Thymus (tissue), 11 donors: ENCODE results near the gene HMGXB3. TPM values are rescaled to one million over a fixed set of nuclear protein-coding genes. Genes with fewer than 3 reads are reported as not detected.

Experiments used
- DNase-seq, 9 donors: peaks; one replicate each; pipeline ENCODE4 v3.0.0-alpha.2; 2013; ENCODE audit warnings: low spot score in 9 of 9, low read depth in 6 of 9, missing footprints in 1 of 9
- H3K27ac ChIP-seq, 2 donors: one replicate each; pipeline ENCODE4 v1.5.1; 2013; ENCODE audit warnings: control low read depth in 1 of 2, low read depth in 1 of 2, low read length in 1 of 2, mild to moderate bottlenecking in 1 of 2, moderate library complexity in 1 of 2
- H3K27me3 ChIP-seq, 2 donors: one replicate each; pipeline ENCODE4 v1.5.1; 2013; ENCODE audit warnings: low read length in 1 of 2; ENCODE audit not compliant: control insufficient read depth in 2 of 2, insufficient read depth in 1 of 2
- H3K36me3 ChIP-seq, 2 donors: one replicate each; pipeline ENCODE4 v1.5.1; 2013; ENCODE audit warnings: low read length in 1 of 2, mild to moderate bottlenecking in 1 of 2, moderate library complexity in 1 of 2; ENCODE audit not compliant: control insufficient read depth in 2 of 2, insufficient read depth in 2 of 2
- H3K4me1 ChIP-seq, 2 donors: one replicate each; pipeline ENCODE4 v1.5.1; 2013; ENCODE audit warnings: low read length in 2 of 2; ENCODE audit not compliant: control insufficient read depth in 2 of 2, insufficient read depth in 2 of 2
- H3K4me3 ChIP-seq, 2 donors: one replicate each; pipeline ENCODE4 v1.5.1; 2013; ENCODE audit warnings: low read length in 2 of 2, control low read depth in 1 of 2, mild to moderate bottlenecking in 1 of 2
- H3K9me3 ChIP-seq, 2 donors: one replicate each; pipeline ENCODE4 v1.5.1; 2013; ENCODE audit warnings: low read length in 1 of 2, mild to moderate bottlenecking in 1 of 2; ENCODE audit not compliant: control insufficient read depth in 2 of 2, insufficient read depth in 1 of 2
- WGBS: extraction: QIAGEN DNeasy Blood & Tissue Kit; methylation state at CpG from one replicate; pipeline ENCODE4 v1.1.7; 2013; 5-methylcytosine and 5-hydroxymethylcytosine counted together
- polyA plus RNA-seq: library from polyadenylated mRNA; stranded (reverse); fragments of 200-250 nt; gene quantifications from one replicate; pipeline ENCODE4 v1.2.3, GENCODE V29; 2013
- total RNA-seq: library from RNA; stranded (reverse); fragments of 120-200 nt; gene quantifications from one replicate; pipeline ENCODE4 v1.2.4, GENCODE V29; 2013
- donor health status: healthy.

HMGXB3 gene
- total and polyA plus RNA-seq, 2 donors = 14.0 to 27.0 TPM

GRCh38 chr5:150073086-150073625 is 72.6 kb downstream of the HMGXB3 start:
- H3K27ac ChIP-seq = no peak overlapping the region
- no peaks in the 10 kb centered on the region for H3K4me1 ChIP-seq
- no peak overlapping the region for H3K4me3 ChIP-seq
- no peak for DNase-seq
- H3K36me3 ChIP-seq = no peaks in the 10 kb centered on the region
- H3K27me3 ChIP-seq = no peaks in the 10 kb centered on the region
- H3K9me3 ChIP-seq = peaks cover 0 to 5% of the 10 kb centered on the region in 2 donors
- 89% methylated on average over 5 of the region's 5 CpGs for WGBS

- DNase-seq = no peak
- whole genome bisulfite sequencing = 74% methylated on average over 3 of the region's 3 CpGs
- Histone ChIP-seq H3K27me3 (no peaks in the 10 kb centered on the region), H3K4me3 (no peak overlapping the region), H3K4me1 (no peaks in the 10 kb centered on the region), H3K27ac (no peak overlapping the region), H3K9me3 (peaks cover 0 to 5% of the 10 kb centered on the region in 2 donors), H3K36me3 (no peaks in the 10 kb centered on the region)
Observed at GRCh38 chr5:150073677-150074076, 73.1 kb downstream of the HMGXB3 start.

- 69% methylated on average over 4 of the region's 4 CpGs for WGBS
- no peak overlapping the region for H3K4me3 ChIP-seq
- H3K9me3 ChIP-seq = peaks cover 0 to 5% of the 10 kb centered on the region in 2 donors
- H3K27me3 ChIP-seq = no peaks in the 10 kb centered on the region
- no peak for DNase-seq
- H3K4me1 ChIP-seq = no peaks in the 10 kb centered on the region
- H3K36me3 ChIP-seq = no peaks in the 10 kb centered on the region
- H3K27ac ChIP-seq = no peak overlapping the region
Observed at GRCh38 chr5:150075233-150075632, 74.7 kb downstream of the HMGXB3 start.

GRCh38 chr5:150075806-150076205 is 75.3 kb downstream of the HMGXB3 start:
- Histone ChIP-seq H3K9me3 (peaks cover 0 to 5% of the 10 kb centered on the region in 2 donors), H3K4me1 (no peaks in the 10 kb centered on the region), H3K36me3 (no peaks in the 10 kb centered on the region), H3K27me3 (no peaks in the 10 kb centered on the region), H3K27ac (no peak overlapping the region), H3K4me3 (no peak overlapping the region)
- 94% methylated on average over 4 of the region's 4 CpGs for WGBS
- no peak for DNase-seq

GRCh38 chr5:150077060-150077459 is 76.5 kb downstream of the HMGXB3 start:
- H3K4me3 ChIP-seq = no peak overlapping the region
- H3K36me3 ChIP-seq = no peaks in the 10 kb centered on the region
- peaks cover 0 to 5% of the 10 kb centered on the region in 2 donors for H3K9me3 ChIP-seq
- 90% methylated on average over 8 of the region's 8 CpGs for WGBS
- no peak overlapping the region for H3K27ac ChIP-seq
- H3K27me3 ChIP-seq = no peaks in the 10 kb centered on the region
- no peak for DNase-seq
- H3K4me1 ChIP-seq = peaks cover 1 to 8% of the 10 kb centered on the region in 2 donors

- Histone ChIP-seq H3K27ac (no peak overlapping the region), H3K36me3 (no peaks in the 10 kb centered on the region), H3K27me3 (no peaks in the 10 kb centered on the region), H3K9me3 (peaks cover 0 to 2% of the 10 kb centered on the region in 2 donors), H3K4me1 (peaks cover 5 to 20% of the 10 kb centered on the region in 2 donors), H3K4me3 (no peak overlapping the region)
- no peak for DNase-seq
- 96% methylated on average over 8 of the region's 8 CpGs for WGBS
Observed at GRCh38 chr5:150077996-150078801, 77.7 kb downstream of the HMGXB3 start.

- Histone ChIP-seq H3K4me3 (no peak overlapping the region), H3K4me1 (peaks cover 5 to 21% of the 10 kb centered on the region in 2 donors), H3K27me3 (no peaks in the 10 kb centered on the region), H3K9me3 (no peaks in the 10 kb centered on the region), H3K36me3 (no peaks in the 10 kb centered on the region), H3K27ac (no peak overlapping the region)
- DNase-seq = no peak
- WGBS = 97% methylated on average over 7 of the region's 7 CpGs
Observed at GRCh38 chr5:150078802-150079689, 78.5 kb downstream of the HMGXB3 start.

- no peaks in the 10 kb centered on the region for H3K9me3 ChIP-seq
- no peak overlapping the region for H3K4me3 ChIP-seq
- H3K27me3 ChIP-seq = no peaks in the 10 kb centered on the region
- no peak for DNase-seq
- H3K36me3 ChIP-seq = no peaks in the 10 kb centered on the region
- WGBS = 97% methylated on average over 19 of the region's 19 CpGs
- H3K27ac ChIP-seq = no peak overlapping the region
- H3K4me1 ChIP-seq = peaks cover 5 to 21% of the 10 kb centered on the region in 2 donors
Observed at GRCh38 chr5:150079909-150080461, 79.4 kb downstream of the HMGXB3 start.
